Astrocyte (in vitro differentiated cells and primary cell): Measurements from ENCODE around the gene KIRREL3. TPM values are rescaled to one million over a fixed set of nuclear protein-coding genes. Genes with fewer than 3 reads are reported as not detected.

ENCODE experiments used
- DNase-seq: peaks from one replicate; pipeline ENCODE4 v3.0.0-alpha.2; 2010; ENCODE audit warnings: low read depth
- FAIRE-seq: peaks from 2 replicates; lab custom pipeline; 2011; peaks lifted over from hg19 to GRCh38; lab: Jason Lieb, UNC
- H2AFZ ChIP-seq: 2 replicates; pipeline ENCODE4 v1.6.0; 2012; ENCODE audit warnings: low read depth, low read length, inconsistent platforms
- H3K27ac ChIP-seq: 2 replicates; pipeline ENCODE4 v1.5.1; 2011; ENCODE audit warnings: low read depth, low read length, inconsistent platforms
- H3K27me3 ChIP-seq: 2 replicates; pipeline ENCODE4 v1.6.0; 2011; ENCODE audit warnings: low read length, inconsistent platforms; ENCODE audit not compliant: insufficient read depth
- H3K36me3 ChIP-seq: 2 replicates; pipeline ENCODE4 v1.5.1; 2011; ENCODE audit warnings: low read length, inconsistent platforms; ENCODE audit not compliant: insufficient read depth
- H3K4me1 ChIP-seq: 2 replicates; pipeline ENCODE4 v1.5.1; 2011; ENCODE audit warnings: low read length, inconsistent platforms; ENCODE audit not compliant: insufficient read depth
- H3K4me2 ChIP-seq: 2 replicates; pipeline ENCODE4 v1.6.0; 2012; ENCODE audit warnings: low read length, inconsistent platforms
- H3K4me3 ChIP-seq: 2 replicates; pipeline ENCODE4 v1.5.1; 2011; ENCODE audit warnings: low read depth, mild to moderate bottlenecking, low read length, inconsistent platforms; ENCODE audit not compliant: insufficient read depth
- H3K79me2 ChIP-seq: 2 replicates; pipeline ENCODE4 v1.6.0; 2012; ENCODE audit warnings: mild to moderate bottlenecking, low read length, inconsistent platforms; ENCODE audit not compliant: insufficient read depth
- H3K9ac ChIP-seq: 2 replicates; pipeline ENCODE4 v1.6.0; 2012; ENCODE audit warnings: mild to moderate bottlenecking, low read length, inconsistent platforms
- H3K9me3 ChIP-seq: 2 replicates; pipeline ENCODE4 v1.5.1; 2012; ENCODE audit warnings: low read depth, mild to moderate bottlenecking, low read length, inconsistent platforms; ENCODE audit not compliant: insufficient read depth
- H4K20me1 ChIP-seq: 2 replicates; pipeline ENCODE4 v1.6.0; 2012; ENCODE audit warnings: low read length, inconsistent platforms; ENCODE audit not compliant: insufficient read depth
- H3K27ac Mint-ChIP-seq: one replicate; pipeline ENCODE4 v1.8.0; 2021; ENCODE audit warnings: mild to moderate bottlenecking, mixed read lengths; ENCODE audit not compliant: unreplicated experiment
- H3K27me3 Mint-ChIP-seq: one replicate; pipeline ENCODE4 v1.8.0; 2021; ENCODE audit warnings: low read depth, mixed read lengths; ENCODE audit not compliant: unreplicated experiment
- H3K36me3 Mint-ChIP-seq: one replicate; pipeline ENCODE4 v1.8.0; 2021; ENCODE audit warnings: low read depth, mixed read lengths; ENCODE audit not compliant: unreplicated experiment
- H3K4me1 Mint-ChIP-seq: one replicate; pipeline ENCODE4 v1.8.0; 2021; ENCODE audit warnings: low read depth, mixed read lengths; ENCODE audit not compliant: unreplicated experiment
- H3K4me3 Mint-ChIP-seq: one replicate; pipeline ENCODE4 v1.8.0; 2021; ENCODE audit warnings: mild to moderate bottlenecking, moderate library complexity, mixed read lengths; ENCODE audit not compliant: unreplicated experiment
- H3K9me3 Mint-ChIP-seq: one replicate; pipeline ENCODE4 v1.8.0; 2021; ENCODE audit warnings: mild to moderate bottlenecking, mixed read lengths; ENCODE audit not compliant: unreplicated experiment
- CTCF ChIP-seq: IDR thresholded peaks from 2 replicates; pipeline ENCODE4 v1.5.1; 2011; ENCODE audit warnings: low read depth, mild to moderate bottlenecking, inconsistent platforms, low read length, moderate library complexity; ENCODE audit not compliant: insufficient read depth
- EZH2 ChIP-seq: IDR thresholded peaks from 2 replicates; pipeline ENCODE4 v1.6.1; 2012; ENCODE audit warnings: mild to moderate bottlenecking, low read length, inconsistent platforms; ENCODE audit not compliant: insufficient read depth
- total RNA-seq: library from RNA; stranded (reverse); gene quantifications from 2 replicates; pipeline ENCODE4 v1.2.1, GENCODE V29; 2021

The KIRREL3 gene
- total RNA-seq, 1 donor from 2014 or later = 0.91 TPM

GRCh38 chr11:126722006-126722736 lies 278.4 kb downstream of the KIRREL3 start:
- TF ChIP-seq CTCF (no peak), EZH2 (no peak)
- peaks cover 43% of the 10 kb centered on the region for H3K27me3 Mint-ChIP-seq
- Histone ChIP-seq H3K4me2 (no peak overlapping the region), H3K9ac (no peak overlapping the region), H2AFZ (no peak overlapping the region), H3K27ac (no peak overlapping the region), H3K36me3 (no peaks in the 10 kb centered on the region), H3K4me1 (no peaks in the 10 kb centered on the region), H3K4me3 (no peak overlapping the region), H3K79me2 (no peaks in the 10 kb centered on the region), H3K9me3 (no peaks in the 10 kb centered on the region), H3K27me3 (no peaks in the 10 kb centered on the region), H4K20me1 (no peaks in the 10 kb centered on the region)
- H3K9me3 Mint-ChIP-seq = peaks cover 3% of the 10 kb centered on the region
- H3K4me3 Mint-ChIP-seq = no peak overlapping the region
- H3K27ac Mint-ChIP-seq = no peak overlapping the region
- FAIRE-seq = no peak
- DNase-seq = no peak
- H3K4me1 Mint-ChIP-seq = peaks cover 6% of the 10 kb centered on the region
- no peaks in the 10 kb centered on the region for H3K36me3 Mint-ChIP-seq

GRCh38 chr11:126720539-126721235 lies 279.9 kb downstream of the KIRREL3 start:
- H3K27ac Mint-ChIP-seq = no peak overlapping the region
- no peaks in the 10 kb centered on the region for H3K36me3 Mint-ChIP-seq
- H2AFZ ChIP-seq = no peak overlapping the region
- no peaks in the 10 kb centered on the region for H3K79me2 ChIP-seq
- H3K4me3 ChIP-seq = no peak overlapping the region
- DNase-seq (no peak), FAIRE-seq (no peak)
- no peak overlapping the region for H3K27ac ChIP-seq
- H3K27me3 Mint-ChIP-seq = peaks cover 35% of the 10 kb centered on the region
- H3K4me3 Mint-ChIP-seq = no peak overlapping the region
- H3K4me1 Mint-ChIP-seq = peaks cover 6% of the 10 kb centered on the region
- no peak for TF ChIP-seq CTCF
- H3K9ac ChIP-seq = no peak overlapping the region
- H3K27me3 ChIP-seq = no peaks in the 10 kb centered on the region
- H3K4me2 ChIP-seq = no peak overlapping the region
- no peaks in the 10 kb centered on the region for H4K20me1 ChIP-seq
- H3K9me3 ChIP-seq = no peaks in the 10 kb centered on the region
- no peaks in the 10 kb centered on the region for H3K4me1 ChIP-seq
- H3K9me3 Mint-ChIP-seq = peaks cover 3% of the 10 kb centered on the region
- H3K36me3 ChIP-seq = no peaks in the 10 kb centered on the region

- no peak overlapping the region for H3K27ac ChIP-seq
- no peak overlapping the region for H3K4me3 ChIP-seq
- H3K4me1 Mint-ChIP-seq = peaks cover 6% of the 10 kb centered on the region
- peaks cover 42% of the 10 kb centered on the region for H3K27me3 Mint-ChIP-seq
- H3K9me3 ChIP-seq = no peaks in the 10 kb centered on the region
- no peaks in the 10 kb centered on the region for H3K36me3 Mint-ChIP-seq
- no peaks in the 10 kb centered on the region for H3K27me3 ChIP-seq
- DNase-seq = no peak
- FAIRE-seq = no peak
- no peak overlapping the region for H3K27ac Mint-ChIP-seq
- H2AFZ ChIP-seq = no peak overlapping the region
- H3K9ac ChIP-seq = no peak overlapping the region
- H3K4me2 ChIP-seq = no peak overlapping the region
- no peak for TF ChIP-seq EZH2
- TF ChIP-seq CTCF = no peak
- H3K4me1 ChIP-seq = no peaks in the 10 kb centered on the region
- H3K9me3 Mint-ChIP-seq = peaks cover 3% of the 10 kb centered on the region
- H3K36me3 ChIP-seq = no peaks in the 10 kb centered on the region
- no peak overlapping the region for H3K4me3 Mint-ChIP-seq
- H4K20me1 ChIP-seq = no peaks in the 10 kb centered on the region
- no peaks in the 10 kb centered on the region for H3K79me2 ChIP-seq
Observed at GRCh38 chr11:126719740-126720139, 280.8 kb downstream of the KIRREL3 start.
